Muscle of back (tissue), 11 donors: ENCODE data around the gene RETSAT. TPM values are rescaled to one million over a fixed set of nuclear protein-coding genes. Genes with fewer than 3 reads are reported as not detected.
"Not testable (repeated sequence)": the region's sequence is repeated elsewhere in the genome, so short reads cannot be mapped to it uniquely, and the experiment has no call there.

ENCODE experiments used
- DNase-seq, 3 donors: peaks; one replicate each; pipeline versions ENCODE4 v3.0.0 to v3.0.0-alpha.2; 2013
- polyA plus RNA-seq, 10 donors: library from polyadenylated mRNA; unstranded; fragments of 120-200 nt; gene quantifications; one replicate each; pipeline ENCODE4 v1.2.1, GENCODE V29; 2013; ENCODE audit not compliant: insufficient read length in 10 of 10

Gene RETSAT
- polyA plus RNA-seq, 10 donors: 12.1 to 17.8 (median 15.5) TPM

- DNase-seq: no peak
Observed at GRCh38 chr2:85334928-85335327, 19.4 kb downstream of the RETSAT start.

- DNase-seq: not testable (repeated sequence)
Observed at GRCh38 chr2:85333877-85334276, 20.5 kb downstream of the RETSAT start.

- DNase-seq: no peak
Observed at GRCh38 chr2:85330839-85331636, 23.3 kb downstream of the RETSAT start.

GRCh38 chr2:85329701-85330100 is 24.6 kb downstream of the RETSAT start:
- not testable (repeated sequence) for DNase-seq

GRCh38 chr2:85329181-85329651 is 25.1 kb downstream of the RETSAT start:
- DNase-seq: no peak

GRCh38 chr2:85327822-85328617 is 26.3 kb downstream of the RETSAT start, which contains the start of gene TGOLN2:
Gene TGOLN2, minus strand, starts transcription at chr2:85327989. Its CDS starts 27 bp downstream, at chr2:85327962.
- DNase-seq: peak; percentile 94 to 98 (median 95)

GRCh38 chr2:85327160-85327821 is 27.0 kb downstream of the RETSAT start:
- peak; percentile 22 to 84 (median 61) for DNase-seq

GRCh38 chr2:85326406-85327159 is 27.7 kb downstream of the RETSAT start:
- DNase-seq: peak in 1 of 3 donors; percentile 41

GRCh38 chr2:85325466-85325811 is 28.9 kb downstream of the RETSAT start:
- no peak for DNase-seq

GRCh38 chr2:85324639-85325465 is 29.5 kb downstream of the RETSAT start:
- DNase-seq: no peak

GRCh38 chr2:85323988-85324367 is 30.4 kb downstream of the RETSAT start:
- DNase-seq: not testable (repeated sequence)

- DNase-seq: no peak
Observed at GRCh38 chr2:85323351-85323987, 30.9 kb downstream of the RETSAT start.

- DNase-seq: no peak
Observed at GRCh38 chr2:85319796-85320195, 34.5 kb downstream of the RETSAT start.

GRCh38 chr2:85318222-85319074 is 35.9 kb downstream of the RETSAT start:
- DNase-seq: peak in 2 of 3 donors; percentile 52 to 71

GRCh38 chr2:85315921-85316320 is 38.4 kb downstream of the RETSAT start:
- DNase-seq: not testable (repeated sequence)

- DNase-seq: no peak
Observed at GRCh38 chr2:85314884-85315242, 39.5 kb downstream of the RETSAT start.

- DNase-seq: no peak
Observed at GRCh38 chr2:85312404-85312803, 41.9 kb downstream of the RETSAT start.

- DNase-seq: no peak
Observed at GRCh38 chr2:85310330-85310729, 44.0 kb downstream of the RETSAT start.

- no peak for DNase-seq
Observed at GRCh38 chr2:85309699-85310321, 44.5 kb downstream of the RETSAT start.
